HEK293 (cell line): ENCODE data around the gene CDKN2A.
A peak's percentile ranks its signal among the peaks of the same experiment; 100 is the strongest.

Experiments used
- CTCF ChIA-PET: fragments of 350-600 bp; formaldehyde crosslinking; extraction: SDS; loops from one replicate; lab custom pipeline; 2021; ENCODE audit warnings: antibody characterized with exemption; lab: Yijun Ruan, JAX
- POLR2A ChIA-PET: fragments of 300-600 bp; formaldehyde crosslinking; extraction: SDS; loops from one replicate; lab custom pipeline; 2020; ENCODE audit warnings: antibody characterized with exemption, inconsistent platforms; lab: Yijun Ruan, JAX
- H3K27ac ChIP-seq: fragments of 200-500 bp; sonication (Bioruptor generic); 2 replicates; pipeline ENCODE4 v1.5.1; 2014; ENCODE audit warnings: low read depth, low read length, control low read depth, inconsistent platforms; ENCODE audit errors: extremely low read depth
- H3K36me3 ChIP-seq, 2 experiments: fragments of 200-500 bp in 1 of 2; sonication (Bioruptor generic) in 1 of 2; 1 replicate in 1 of 2; 2 replicates in 1 of 2; pipeline ENCODE4 v1.5.1; 2014 to 2017; ENCODE audit warnings: inconsistent platforms in 2 of 2, low read length in 2 of 2; ENCODE audit not compliant: control insufficient read depth in 2 of 2, insufficient read depth in 1 of 2
- H3K4me1 ChIP-seq: fragments of 200-500 bp; sonication (Bioruptor generic); 2 replicates; pipeline ENCODE4 v1.5.1; 2014; ENCODE audit warnings: mild to moderate bottlenecking, low read length, inconsistent platforms; ENCODE audit not compliant: control insufficient read depth, insufficient read depth
- H3K4me3 ChIP-seq: 2 replicates; pipeline ENCODE4 v1.5.1; 2011; ENCODE audit warnings: low read depth, mild to moderate bottlenecking, control low read depth, low read length, moderate library complexity
- H3K9me3 ChIP-seq: fragments of 200-500 bp; sonication (Bioruptor generic); 2 replicates; pipeline ENCODE4 v1.5.1; 2014; ENCODE audit warnings: low read depth, low read length, inconsistent platforms; ENCODE audit not compliant: control insufficient read depth, insufficient read depth
- GLIS1 ChIP-seq: fragments of 450-650 bp; formaldehyde crosslinking; IDR thresholded peaks from 2 replicates; pipeline ENCODE4 v1.5.1; 2016; ENCODE audit warnings: missing biosample characterization, missing genetic modification characterization
- IKZF3 ChIP-seq: fragments of 450-650 bp; IDR thresholded peaks from 2 replicates; pipeline ENCODE4 v1.5.0; 2018; ENCODE audit warnings: missing biosample characterization, mild to moderate bottlenecking, missing genetic modification characterization, moderate library complexity
- MZF1 ChIP-seq: fragments of 450-650 bp; formaldehyde crosslinking; IDR thresholded peaks from 2 replicates; pipeline ENCODE4 v1.5.1; 2017; ENCODE audit warnings: missing biosample characterization, missing genetic modification characterization, borderline replicate concordance
- PRDM6 ChIP-seq: fragments of 450-650 bp; formaldehyde crosslinking; IDR thresholded peaks from 2 replicates; pipeline ENCODE4 v1.5.1; 2017; ENCODE audit warnings: missing biosample characterization, missing genetic modification characterization
- TCF7L2 ChIP-seq: IDR thresholded peaks from 2 replicates; pipeline ENCODE4 v1.6.1; 2011; ENCODE audit warnings: low read depth, mild to moderate bottlenecking, inconsistent platforms, low read length, moderate library complexity, borderline replicate concordance
- ZBTB44 ChIP-seq: fragments of 450-650 bp; IDR thresholded peaks from 2 replicates; pipeline ENCODE4 v1.5.1; 2018; ENCODE audit warnings: missing biosample characterization, mild to moderate bottlenecking, missing genetic modification characterization
- ZBTB48 ChIP-seq: fragments of 450-650 bp; formaldehyde crosslinking; IDR thresholded peaks from 2 replicates; pipeline ENCODE4 v1.5.1; 2016; ENCODE audit warnings: missing biosample characterization, missing genetic modification characterization
- ZNF114 ChIP-seq: fragments of 450-650 bp; formaldehyde crosslinking; IDR thresholded peaks from 2 replicates; pipeline ENCODE4 v1.5.0; 2017; ENCODE audit warnings: missing biosample characterization, missing genetic modification characterization
- ZNF138 ChIP-seq: fragments of 450-650 bp; formaldehyde crosslinking; IDR thresholded peaks from 2 replicates; pipeline ENCODE4 v1.5.1; 2016; ENCODE audit warnings: missing biosample characterization, missing genetic modification characterization, borderline replicate concordance
- ZNF184 ChIP-seq: fragments of 450-650 bp; IDR thresholded peaks from 2 replicates; pipeline ENCODE4 v1.5.1; 2018; ENCODE audit warnings: missing biosample characterization, mild to moderate bottlenecking, missing genetic modification characterization
- ZNF19 ChIP-seq: fragments of 450-650 bp; formaldehyde crosslinking; IDR thresholded peaks from 2 replicates; pipeline ENCODE4; 2016; ENCODE audit warnings: missing biosample characterization, missing genetic modification characterization, low read depth
- ZNF280C ChIP-seq: fragments of 450-650 bp; formaldehyde crosslinking; IDR thresholded peaks from 2 replicates; pipeline ENCODE4 v1.5.1; 2016; ENCODE audit warnings: missing biosample characterization, missing genetic modification characterization
- ZNF324 ChIP-seq: fragments of 450-650 bp; formaldehyde crosslinking; IDR thresholded peaks from 2 replicates; pipeline ENCODE4 v1.5.1; 2016; ENCODE audit warnings: missing biosample characterization, missing genetic modification characterization
- ZNF350 ChIP-seq: fragments of 450-650 bp; formaldehyde crosslinking; IDR thresholded peaks from 2 replicates; pipeline ENCODE4 v1.5.0; 2017; ENCODE audit warnings: missing biosample characterization, mild to moderate bottlenecking, missing genetic modification characterization
- ZNF416 ChIP-seq: fragments of 450-650 bp; formaldehyde crosslinking; IDR thresholded peaks from 2 replicates; pipeline ENCODE4 v1.5.1; 2016; ENCODE audit warnings: missing biosample characterization, missing genetic modification characterization
- ZNF473 ChIP-seq: fragments of 450-650 bp; formaldehyde crosslinking; IDR thresholded peaks from 2 replicates; pipeline ENCODE4 v1.5.1; 2017; ENCODE audit warnings: missing biosample characterization, missing genetic modification characterization
- ZNF629 ChIP-seq: fragments of 450-650 bp; formaldehyde crosslinking; IDR thresholded peaks from 2 replicates; pipeline ENCODE4 v1.5.1; 2017; ENCODE audit warnings: missing biosample characterization, missing genetic modification characterization
- ZNF660 ChIP-seq: fragments of 450-650 bp; IDR thresholded peaks from 2 replicates; pipeline ENCODE4 v1.5.1; 2018; ENCODE audit warnings: missing biosample characterization, mild to moderate bottlenecking, missing genetic modification characterization
- ZNF701 ChIP-seq: fragments of 450-650 bp; formaldehyde crosslinking; IDR thresholded peaks from 2 replicates; pipeline ENCODE4 v1.5.1; 2016; ENCODE audit warnings: missing biosample characterization, missing genetic modification characterization
- ZNF792 ChIP-seq: fragments of 450-650 bp; formaldehyde crosslinking; IDR thresholded peaks from 2 replicates; pipeline ENCODE4 v1.5.1; 2016; ENCODE audit warnings: missing biosample characterization, missing genetic modification characterization

Gene CDKN2A

GRCh38 chr9:22033012-22033630 is 38.9 kb upstream of the CDKN2A start:
- CTCF ChIA-PET = interaction anchor here (0.7 to 1.6 kb wide), 3 partner anchors 9 to 221 kb away, joined by 3 to 6 read pairs (median 5); partner anchors contain the start of gene CDKN2B

GRCh38 chr9:22031655-22032411 is 37.6 kb upstream of the CDKN2A start:
- Histone ChIP-seq H3K4me3 (no peak overlapping the region), H3K9me3 (no peaks in the 10 kb centered on the region), H3K36me3 (peaks cover 0 to 16% of the 10 kb centered on the region in 2 experiments; a peak in 1 of 3 replicates), H3K4me1 (no peaks in the 10 kb centered on the region; the same call in 1 of the 2 replicates), H3K27ac (no peak overlapping the region)
- ChIA-PET POLR2A (interaction anchor here (0.9 kb wide), 1 partner anchor 24 kb away, joined by 4 read pairs; no protein-coding TSS in a partner anchor), CTCF (interaction anchor here (0.7 to 1.6 kb wide), 7 partner anchors 23 to 220 kb away, joined by 3 to 6 read pairs (median 4); partner anchors contain the start of gene CDKN2B)
- peak; percentile 86; the same call in 1 of the 2 replicates for TF ChIP-seq MZF1
- no peak for TF ChIP-seq ZBTB44 (tag by site-specific recombination)

More at GRCh38 chr9:22033012-22033630, 38.9 kb upstream of the CDKN2A start:
- Histone ChIP-seq H3K36me3 (peaks cover 0 to 16% of the 10 kb centered on the region in 2 experiments; a peak in 1 of 3 replicates), H3K4me3 (no peak overlapping the region), H3K9me3 (no peaks in the 10 kb centered on the region), H3K27ac (no peak overlapping the region), H3K4me1 (no peaks in the 10 kb centered on the region; the same call in 1 of the 2 replicates)
- POLR2A ChIA-PET = no interaction called here
- TF ChIP-seq ZNF792 (tag by site-specific recombination) (no peak), ZNF184 (tag by site-specific recombination) (no peak), ZNF280C (tag by site-specific recombination) (no peak), GLIS1 (tag by site-specific recombination) (no peak), ZNF701 (tag by site-specific recombination) (no peak), ZNF114 (tag by site-specific recombination) (no peak)

GRCh38 chr9:22030101-22030598 is 36.0 kb upstream of the CDKN2A start:
- Histone ChIP-seq H3K4me1 (no peaks in the 10 kb centered on the region; the same call in 1 of the 2 replicates), H3K27ac (no peak overlapping the region), H3K4me3 (no peak overlapping the region), H3K9me3 (no peaks in the 10 kb centered on the region), H3K36me3 (peaks cover 0 to 16% of the 10 kb centered on the region in 2 experiments; a peak in 1 of 3 replicates)
- ChIA-PET POLR2A (interaction anchor here (1.1 to 2.1 kb wide), 2 partner anchors 21 to 23 kb away, joined by 4 to 9 read pairs; partner anchors contain the start of gene CDKN2B), CTCF (interaction anchor here (0.6 to 1.7 kb wide), 8 partner anchors 8 to 216 kb away, joined by 3 to 10 read pairs (median 4); partner anchors contain the start of gene CDKN2B)
- TF ChIP-seq ZNF629 (tag by site-specific recombination) (0 out of 2 replicates have a peak, but pooled peaks have one; percentile 13), ZNF473 (tag by site-specific recombination) (no peak), ZNF660 (tag by site-specific recombination) (no peak), ZBTB48 (tag by site-specific recombination) (no peak), ZNF324 (tag by site-specific recombination) (no peak), PRDM6 (peak; percentile 82), ZNF138 (tag by site-specific recombination) (no peak), ZNF416 (no peak), ZNF19 (tag by site-specific recombination) (no peak), TCF7L2 (no peak), IKZF3 (tag by site-specific recombination) (no peak), ZNF350 (tag by site-specific recombination) (no peak)
